ENCODE measurements around the gene EXTL2. TPM values are rescaled to one million over a fixed set of nuclear protein-coding genes. Genes with fewer than 3 reads are reported as not detected.
"Not testable (repeated sequence)": the region's sequence is repeated elsewhere in the genome, so short reads cannot be mapped to it uniquely, and the experiment has no call there.

EXTL2 gene
- 22.1 TPM for total RNA-seq

- DNase-seq (ENCODE audit: low spot score): peak; percentile 89
These were observed at the start of gene EXTL2 for GRCh38 chr1:100894603-100895539. Gene EXTL2, minus strand, starts transcription at chr1:100894842. Its CDS starts 6,085 bp downstream, at chr1:100888757.

GRCh38 chr1:100943533-100943932, 48.9 kb upstream of the EXTL2 start:
- no peak for DNase-seq (ENCODE audit: low spot score)

DNA sequence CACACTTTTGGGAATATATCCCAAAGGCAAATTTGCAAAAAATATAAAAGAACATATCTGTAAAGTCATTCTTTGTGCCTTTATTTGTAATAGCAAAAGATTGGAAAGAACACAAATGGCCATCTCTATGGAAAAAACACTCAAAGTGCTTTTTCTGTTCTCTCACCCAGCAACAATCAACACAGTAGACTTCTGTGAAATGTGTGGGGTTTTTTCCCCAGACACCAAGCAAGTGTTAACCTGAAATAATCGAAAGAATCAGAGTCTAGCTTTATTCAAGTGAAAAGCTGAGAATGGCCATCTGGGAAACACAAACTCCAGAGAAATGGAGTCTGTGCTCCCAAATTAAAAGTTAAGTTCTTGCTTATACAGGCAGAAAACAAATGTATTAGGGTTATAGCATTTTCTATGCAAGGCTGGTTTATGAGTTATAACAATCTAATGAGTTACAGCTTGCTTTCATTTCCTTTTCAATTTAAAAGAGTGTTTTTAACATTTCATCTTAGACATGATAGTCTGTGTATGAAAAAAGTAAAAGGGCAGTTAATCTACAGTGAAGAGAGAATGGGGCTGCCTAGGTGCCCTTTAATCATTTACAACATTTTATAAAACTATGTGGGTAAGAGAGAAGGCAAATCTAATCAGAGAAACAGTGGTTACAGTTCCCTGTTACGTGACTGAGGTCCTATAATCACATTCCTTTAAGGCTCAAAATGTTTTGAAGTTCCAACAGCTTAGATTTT, 47.8 kb upstream of the EXTL2 start:
- no peak for DNase-seq (ENCODE audit: low spot score)

DNA sequence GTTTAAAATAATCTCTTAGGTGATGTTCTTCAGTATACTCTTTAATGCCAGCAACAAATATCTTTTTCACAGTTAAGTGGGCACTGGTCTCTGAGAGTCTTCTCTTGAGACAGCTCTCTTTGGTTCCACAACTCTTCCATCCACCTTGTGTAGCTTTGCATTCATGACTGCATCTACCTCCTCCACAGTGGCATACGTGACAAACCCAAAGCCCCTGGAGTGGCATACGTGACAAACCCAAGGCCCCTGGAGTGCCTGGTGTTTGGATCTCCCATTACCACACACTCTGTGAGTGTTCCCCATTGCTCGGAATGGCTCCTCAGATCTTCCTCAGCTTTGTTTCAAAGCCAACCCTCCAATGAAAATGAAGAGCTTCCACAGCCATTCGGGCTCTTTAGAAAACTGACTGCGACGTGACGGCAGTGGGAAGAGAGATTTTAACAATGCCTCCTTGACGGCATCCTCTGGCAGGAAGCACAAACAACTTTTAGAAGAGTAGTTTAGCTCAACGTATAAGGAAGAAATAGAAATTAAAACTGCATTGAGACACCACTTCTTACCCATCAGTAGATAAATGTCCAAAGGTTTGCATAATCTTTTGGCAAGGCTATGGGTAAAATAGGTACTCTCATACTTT, 47.1 kb upstream of the EXTL2 start:
- no peak for DNase-seq (ENCODE audit: low spot score)

- DNase-seq (ENCODE audit: low spot score): no peak
These were observed 46.5 kb upstream of the EXTL2 start for GRCh38 chr1:100941098-100941527.

- no peak for DNase-seq (ENCODE audit: low spot score)
These were observed 41.7 kb upstream of the EXTL2 start for GRCh38 chr1:100936194-100936967.

- not testable (repeated sequence) for DNase-seq (ENCODE audit: low spot score)
These were observed 38.9 kb upstream of the EXTL2 start for GRCh38 chr1:100933555-100933954.

- DNase-seq (ENCODE audit: low spot score): no peak
These were observed 37.1 kb upstream of the EXTL2 start for GRCh38 chr1:100931716-100932115.

DNA sequence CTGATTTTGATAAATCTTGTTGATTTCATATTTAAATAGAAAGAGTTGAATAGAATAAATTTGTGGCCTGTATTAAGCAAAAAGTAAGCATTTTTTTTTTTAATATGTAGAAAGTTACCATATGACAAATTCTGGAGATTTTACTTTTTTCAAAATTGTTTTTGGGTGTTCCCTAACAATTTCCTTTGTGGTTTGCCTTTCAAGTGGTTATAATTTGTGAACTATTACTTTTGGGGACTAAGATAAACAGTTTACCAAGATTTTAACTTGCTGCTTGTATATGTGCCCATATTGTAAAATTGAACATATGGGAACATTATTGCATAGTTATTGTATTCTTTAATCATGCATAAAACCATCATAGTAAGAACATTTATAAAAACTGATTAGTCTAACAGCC, 35.9 kb upstream of the EXTL2 start:
- DNase-seq (ENCODE audit: low spot score): no peak

DNA sequence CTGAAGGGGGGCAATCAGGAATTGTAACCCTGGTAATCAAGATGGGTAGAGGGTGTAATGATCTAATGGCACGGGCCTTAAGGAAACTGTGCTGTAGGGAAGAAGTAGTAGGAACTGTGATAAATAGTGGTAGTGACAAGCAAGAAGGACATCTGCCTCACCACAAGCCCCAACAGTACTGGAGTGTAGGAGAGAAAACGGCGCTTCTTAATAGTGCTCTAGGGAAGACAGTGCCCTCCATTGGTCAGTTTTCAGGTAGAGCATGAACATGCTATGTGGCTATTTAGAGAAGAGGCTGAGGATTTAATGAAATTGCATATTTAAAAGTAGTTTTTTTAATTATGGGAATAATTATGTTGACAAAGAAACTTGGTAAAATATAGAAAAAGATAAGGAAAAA, 33.5 kb upstream of the EXTL2 start:
- DNase-seq (ENCODE audit: low spot score): no peak

GRCh38 chr1:100927276-100927675, 32.6 kb upstream of the EXTL2 start:
- DNase-seq (ENCODE audit: low spot score): no peak

DNA sequence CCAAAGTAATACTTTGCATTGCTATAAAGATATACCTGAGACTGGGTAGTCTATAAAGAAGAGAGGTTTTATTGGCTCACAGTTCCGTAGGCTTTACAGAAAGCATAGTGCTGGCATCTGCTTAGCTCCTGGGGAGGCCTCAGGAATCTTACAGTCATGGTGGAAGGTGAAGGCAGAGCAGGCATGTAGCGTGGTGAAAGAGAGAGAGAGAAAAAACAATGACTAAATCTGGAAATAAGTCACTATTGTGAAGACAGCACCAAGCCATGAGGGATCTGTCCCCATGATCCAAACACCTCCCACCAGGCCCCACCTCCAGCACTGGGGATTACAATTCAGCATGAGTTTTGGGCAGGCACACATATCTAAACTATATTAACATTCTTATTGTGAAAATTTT, 31.6 kb upstream of the EXTL2 start:
- DNase-seq (ENCODE audit: low spot score): no peak

DNA sequence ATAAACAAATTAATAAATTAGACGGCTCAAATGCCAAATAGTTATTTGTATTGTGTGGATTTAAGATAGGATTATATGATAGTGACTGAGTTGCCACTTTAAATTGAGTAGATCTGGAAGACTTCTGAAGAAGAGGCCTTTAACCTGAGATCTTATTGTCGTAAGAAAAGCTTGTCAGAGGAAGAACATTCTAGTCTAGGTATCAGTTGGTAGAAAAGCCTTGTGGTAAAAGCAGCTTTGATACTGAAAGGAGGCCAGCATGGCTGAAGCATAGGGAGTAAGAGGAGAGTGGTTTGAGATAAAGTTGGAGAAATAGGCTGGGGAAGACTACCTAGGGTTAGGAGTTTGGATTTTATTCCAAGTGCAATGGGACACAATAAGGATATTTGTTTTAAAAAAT, 30.3 kb upstream of the EXTL2 start:
- DNase-seq (ENCODE audit: low spot score): no peak

DNA sequence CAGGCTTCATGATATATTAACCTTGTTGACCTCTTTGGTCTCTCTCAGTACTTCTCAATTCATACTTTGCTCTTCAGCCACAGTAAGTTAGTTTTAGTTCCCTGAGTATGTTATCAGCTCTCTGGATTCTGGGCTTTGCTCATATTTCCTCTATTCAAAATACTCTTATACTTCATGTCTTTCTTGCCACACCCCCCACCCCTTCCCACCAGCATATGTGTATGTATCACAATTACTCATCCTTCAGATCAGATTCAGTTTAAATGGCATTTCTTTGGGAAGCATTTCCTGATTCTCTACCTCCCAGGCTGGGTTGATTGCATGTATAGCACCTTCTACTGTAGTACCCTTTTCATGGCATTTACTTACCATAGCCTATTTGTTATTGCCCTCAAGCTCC, 29.6 kb upstream of the EXTL2 start:
- no peak for DNase-seq (ENCODE audit: low spot score)

GRCh38 chr1:100921110-100921706, 26.6 kb upstream of the EXTL2 start:
- no peak for DNase-seq (ENCODE audit: low spot score)

- no peak for DNase-seq (ENCODE audit: low spot score)
These were observed 17.4 kb upstream of the EXTL2 start for GRCh38 chr1:100912019-100912418.

GRCh38 chr1:100909018-100909417, 14.4 kb upstream of the EXTL2 start:
- no peak for DNase-seq (ENCODE audit: low spot score)

GRCh38 chr1:100907887-100908286, 13.2 kb upstream of the EXTL2 start:
- no peak for DNase-seq (ENCODE audit: low spot score)

DNA sequence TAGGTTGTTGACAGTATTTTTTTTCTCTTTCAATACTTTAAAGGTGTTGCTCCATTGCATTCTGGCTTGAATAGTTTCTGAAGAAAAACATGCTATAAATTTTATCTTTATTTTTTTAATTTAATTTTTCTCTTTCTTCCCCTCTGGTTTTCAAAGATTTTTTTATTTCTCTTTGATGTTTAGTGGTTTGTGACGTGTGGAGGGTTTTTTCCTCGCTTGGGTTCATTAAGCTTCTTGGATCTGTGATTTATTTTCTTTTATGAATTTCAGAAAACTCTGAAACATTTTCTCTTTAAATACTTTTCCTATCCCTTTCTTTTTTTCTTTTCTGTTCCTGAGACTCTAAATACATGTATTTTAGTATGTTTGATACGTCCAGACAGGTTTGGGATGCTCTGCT, 10.5 kb upstream of the EXTL2 start:
- DNase-seq (ENCODE audit: low spot score): no peak

DNA sequence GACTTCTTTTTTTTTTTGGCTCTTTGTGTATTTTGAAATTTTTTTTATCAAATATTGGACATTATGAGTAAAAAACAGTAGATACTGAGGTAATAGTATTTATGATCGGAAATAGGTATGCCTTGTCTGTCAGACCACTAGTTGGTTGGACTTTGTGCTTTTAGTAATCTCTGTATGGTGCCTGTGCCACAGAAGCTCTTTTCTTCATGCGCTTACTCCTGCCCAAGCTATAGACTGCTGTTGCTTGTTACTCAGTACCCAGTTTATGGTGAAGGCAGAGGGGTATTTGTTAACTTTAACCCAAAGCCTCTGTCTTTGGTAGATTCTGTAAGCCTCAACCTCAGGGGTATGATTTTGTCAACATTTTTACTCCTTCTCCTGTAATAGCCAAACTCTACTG, 9.9 kb upstream of the EXTL2 start:
- DNase-seq (ENCODE audit: low spot score): no peak

DNA sequence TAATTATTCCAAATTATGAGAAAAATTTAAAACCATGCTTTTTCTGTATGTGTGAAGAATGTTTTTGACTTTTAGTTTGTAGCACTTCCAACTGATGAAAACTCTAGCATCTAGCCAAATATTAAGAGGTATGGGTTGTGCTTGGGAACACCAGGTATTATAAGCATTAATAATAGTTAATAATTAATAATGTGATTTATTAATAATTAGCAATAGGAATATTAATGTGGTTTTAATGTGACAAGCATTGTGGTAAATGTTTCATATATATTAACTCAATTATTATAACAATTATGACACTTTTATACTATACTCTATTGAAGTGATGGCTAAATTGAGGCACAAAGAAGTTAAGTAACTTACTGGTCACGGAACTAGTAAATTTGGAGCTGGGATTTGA, 9.1 kb upstream of the EXTL2 start:
- no peak for DNase-seq (ENCODE audit: low spot score)
